NCI-H2196 treated with DMSO at 0.1 percent for 48 hours (cell line): ENCODE measurements around the gene PDE6D.

Experiments
- DNase-seq: peaks from one replicate; lab custom pipeline; 2025; ENCODE audit not compliant: unreplicated experiment; lab: John Stamatoyannopoulos, UW

The PDE6D gene

DNA sequence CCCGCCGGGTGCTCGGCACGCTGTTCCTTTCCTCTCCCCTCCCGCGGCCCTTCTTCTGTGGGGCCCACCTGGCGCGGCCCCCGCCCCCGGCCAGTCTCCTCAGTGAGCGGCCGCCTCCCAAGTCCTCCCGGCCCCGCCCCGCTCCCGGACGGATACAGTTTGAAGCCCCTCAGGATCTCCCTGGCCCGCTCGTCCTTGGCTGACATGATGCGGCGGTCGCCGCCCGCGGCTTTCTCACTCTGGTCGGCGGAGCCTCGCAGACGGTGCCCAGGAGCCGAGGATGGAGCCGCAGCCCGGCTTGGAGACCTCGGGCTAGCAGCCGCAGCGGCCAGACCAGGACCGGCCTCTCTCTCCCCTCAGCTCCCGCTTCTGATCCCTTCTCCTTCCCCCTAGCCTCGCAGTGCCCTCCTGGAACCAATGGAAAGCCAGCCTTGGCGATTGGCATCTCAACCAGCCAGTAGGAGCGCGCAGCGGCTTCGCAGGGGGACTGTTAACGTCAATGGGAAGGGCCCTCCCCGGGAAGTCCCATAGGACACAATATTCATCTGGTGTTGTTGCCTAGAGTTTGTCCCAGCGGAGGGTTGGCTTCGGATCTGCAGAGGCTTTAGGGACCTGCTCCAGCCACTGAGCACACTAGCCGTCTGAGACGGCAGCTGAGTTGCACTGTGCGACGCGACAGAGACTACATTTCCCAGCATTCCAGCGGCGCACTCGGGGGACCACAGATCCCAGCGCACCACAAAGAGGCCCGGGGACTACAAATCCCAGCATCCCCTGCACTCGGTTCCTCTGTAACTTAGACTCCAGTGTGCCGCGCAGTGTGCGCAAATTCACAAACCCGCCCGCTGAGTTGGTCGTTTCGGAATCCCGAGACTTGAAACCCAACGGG, at the start of gene PDE6D:
Gene PDE6D, minus strand, starts transcription at position 374 of the 889 bp plus-strand sequence. Its CDS starts 168 bp downstream, at position 206.
- DNase-seq: peak; percentile 98

GRCh38 chr2:231821908-231822307, 40.8 kb upstream of the PDE6D start:
- DNase-seq: no peak

DNA sequence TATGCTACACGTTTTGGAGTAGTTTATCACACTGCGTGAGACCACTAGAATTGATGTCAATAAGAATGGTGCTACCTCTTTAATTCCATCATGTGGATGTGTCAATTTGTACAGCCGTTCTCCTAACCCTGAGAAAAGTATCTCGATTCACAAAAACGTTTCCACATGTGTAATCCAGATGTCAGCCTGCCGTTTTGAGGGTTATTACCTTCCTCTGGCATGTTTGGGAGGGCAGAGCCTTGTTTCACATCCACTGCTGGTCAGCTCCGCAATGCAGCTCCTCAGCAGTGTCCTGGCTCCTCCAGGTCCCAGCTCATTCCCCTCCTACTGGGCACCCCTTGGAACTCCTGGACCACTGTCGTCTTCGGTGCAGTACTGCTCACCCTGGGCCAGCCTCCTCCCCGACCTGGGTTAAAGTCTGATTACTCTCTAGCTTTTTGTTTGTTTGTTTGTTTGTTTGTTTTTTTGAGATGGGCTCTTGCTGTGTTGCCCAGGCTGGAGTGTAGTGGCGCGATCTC, 39.8 kb upstream of the PDE6D start:
- no peak for DNase-seq

- DNase-seq: no peak
These were observed 38.5 kb upstream of the PDE6D start for GRCh38 chr2:231819447-231820042.

DNA sequence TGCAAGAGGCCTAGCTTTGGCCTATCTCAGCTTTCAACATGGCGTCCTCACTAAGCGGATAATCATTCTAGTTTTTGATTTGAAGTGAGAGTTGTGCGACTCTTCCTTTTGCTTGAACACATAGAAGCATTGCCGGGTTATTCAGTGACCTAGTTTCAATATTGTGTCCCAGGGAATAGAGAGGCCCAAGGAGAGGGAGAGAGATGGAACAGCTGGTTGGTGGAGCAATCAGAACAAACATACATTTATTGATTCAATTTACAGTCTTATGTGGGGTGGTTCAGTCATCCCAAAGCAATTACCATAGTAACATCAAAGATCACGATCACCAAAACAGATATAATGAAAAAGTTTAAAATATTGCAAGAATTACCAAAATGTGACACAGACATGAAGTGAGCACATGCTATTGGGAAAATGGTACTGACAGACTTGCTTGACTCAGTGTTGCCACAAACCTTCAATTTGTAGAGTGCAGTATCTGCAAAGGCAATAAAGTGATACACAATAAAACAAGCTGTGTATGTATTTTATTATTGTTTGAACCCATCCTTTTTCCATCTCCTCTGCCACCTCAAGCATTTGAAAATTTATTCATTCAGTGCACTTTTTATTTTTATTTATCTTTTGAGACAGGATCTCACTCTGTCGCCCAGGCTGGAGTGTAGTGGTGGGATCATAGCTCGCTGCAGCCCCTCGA, 35.4 kb upstream of the PDE6D start:
- no peak for DNase-seq

- no peak for DNase-seq
These were observed 29.8 kb upstream of the PDE6D start for GRCh38 chr2:231810905-231811304.

- DNase-seq: no peak
These were observed 25.9 kb upstream of the PDE6D start for GRCh38 chr2:231807020-231807419.

DNA sequence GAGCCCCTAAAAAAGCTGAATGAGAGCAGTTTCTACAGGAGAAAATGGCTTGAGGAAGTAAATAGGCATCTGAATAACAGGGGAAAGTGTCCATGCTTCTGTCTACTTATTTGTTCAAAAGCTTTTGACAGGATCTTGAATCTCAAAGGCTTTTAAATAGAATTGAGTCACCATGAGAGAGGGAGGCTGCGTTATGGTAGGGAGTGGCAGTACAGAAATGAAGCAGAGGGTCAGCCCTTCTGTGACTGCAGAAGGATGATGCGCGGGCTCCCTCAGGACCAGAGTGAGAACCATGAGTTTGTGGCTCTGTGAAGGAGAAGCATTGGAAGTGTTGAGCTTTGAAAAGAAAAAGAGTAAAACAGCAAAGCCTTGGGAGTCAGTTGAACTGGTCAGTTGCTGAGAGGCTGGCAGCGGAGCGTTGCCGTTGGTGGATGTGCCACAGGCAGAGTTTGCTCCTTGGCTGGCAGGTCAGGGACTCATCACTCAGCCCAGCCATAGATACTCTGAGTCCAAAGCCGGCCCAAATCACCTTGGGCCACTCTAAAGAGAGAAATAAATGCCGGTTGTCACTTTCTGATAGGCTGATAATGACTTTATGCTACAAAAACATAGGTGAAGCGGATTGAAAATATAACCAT, 22.5 kb upstream of the PDE6D start:
- DNase-seq: no peak

GRCh38 chr2:231800493-231801091, 19.5 kb upstream of the PDE6D start:
- peak; percentile 33 for DNase-seq

GRCh38 chr2:231795525-231796327, 14.6 kb upstream of the PDE6D start:
- DNase-seq: peak; percentile 86

GRCh38 chr2:231794383-231794782, 13.3 kb upstream of the PDE6D start:
- DNase-seq: no peak

GRCh38 chr2:231791107-231791506, 10.0 kb upstream of the PDE6D start:
- DNase-seq: no peak

GRCh38 chr2:231786917-231787292, 5.8 kb upstream of the PDE6D start:
- DNase-seq: no peak

DNA sequence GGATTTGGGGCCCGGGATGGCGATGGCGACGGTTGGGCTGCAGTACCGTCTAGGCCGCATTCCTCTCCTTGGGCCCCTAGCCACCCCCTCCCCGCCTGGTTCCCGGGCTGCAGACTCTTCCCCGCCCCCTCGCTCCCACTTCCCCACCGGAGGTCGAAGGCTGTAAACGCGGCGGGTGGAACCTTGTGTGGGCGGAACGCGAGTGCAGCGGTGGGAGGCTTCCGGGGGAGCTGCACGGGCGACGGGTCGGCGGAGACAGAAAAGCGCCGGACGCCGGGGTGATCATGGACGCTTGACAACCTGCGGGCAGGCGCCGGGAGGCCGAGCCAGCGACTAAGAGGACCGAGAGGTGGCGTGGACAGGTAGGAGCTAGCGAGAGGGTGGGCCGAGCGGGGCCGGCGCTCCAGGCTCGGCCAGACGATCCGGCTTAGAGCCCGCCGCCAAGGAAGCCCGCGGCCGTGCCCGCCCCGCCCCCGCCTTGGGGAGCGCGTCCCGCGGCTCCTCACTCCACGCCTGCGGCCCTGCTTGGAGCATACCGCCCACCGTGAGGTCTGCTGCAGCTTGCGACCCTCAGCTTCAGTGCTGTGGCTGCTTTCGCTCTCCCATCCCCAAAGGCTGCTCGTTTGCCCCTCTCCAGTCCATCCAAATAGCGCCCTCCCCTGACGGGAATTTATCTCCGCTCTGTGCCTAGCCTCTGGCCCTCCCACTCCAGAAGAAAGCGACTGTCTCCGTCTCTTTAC, 5.3 kb upstream of the PDE6D start, which contains the start of gene COPS7B:
Gene COPS7B, plus strand, starts transcription at position 269 of the 740 bp plus-strand sequence. CDS start 2,126 bp downstream, outside the sequence.
- peak; percentile 75 for DNase-seq

GRCh38 chr2:231785822-231786176, 4.7 kb upstream of the PDE6D start:
- DNase-seq: no peak

DNA sequence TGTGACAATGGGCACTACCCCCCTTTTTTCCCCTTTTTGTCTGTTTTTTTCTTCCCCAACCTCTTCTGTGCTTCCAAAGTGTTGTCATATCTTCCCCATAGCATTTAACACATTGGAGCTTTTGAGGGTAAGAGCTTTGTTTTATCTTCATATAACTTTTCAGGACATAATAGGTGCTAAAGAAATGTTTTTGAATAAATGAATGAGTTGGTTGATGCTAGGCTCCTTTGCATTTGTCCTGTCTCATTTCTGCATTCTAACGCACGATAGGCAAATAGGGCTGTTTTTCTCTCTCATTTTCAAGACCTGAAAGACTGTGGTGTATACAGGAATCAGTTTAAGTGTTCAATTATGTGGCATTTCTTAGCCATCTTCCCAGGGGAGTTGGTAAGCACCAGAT, 4.3 kb upstream of the PDE6D start:
- DNase-seq: no peak

GRCh38 chr2:231781798-231782726, 980 bp upstream of the PDE6D start:
- peak; percentile 61 for DNase-seq
